Renal cortex interstitium (tissue), 11 donors: ENCODE measurements around the gene MRPL41. TPM values are rescaled to one million over a fixed set of nuclear protein-coding genes. Genes with fewer than 3 reads are reported as not detected.
"Not testable (repeated sequence)": the region's sequence is repeated elsewhere in the genome, so short reads cannot be mapped to it uniquely, and the experiment has no call there.

ENCODE experiments used
- DNase-seq, 11 donors: peaks; one replicate each; pipeline ENCODE4 v3.0.0-alpha.2; 2013; ENCODE audit warnings: low read depth in 9 of 11, low spot score in 4 of 11; ENCODE audit errors: extremely low read depth in 1 of 11
- polyA plus RNA-seq, 3 donors: library from polyadenylated mRNA; unstranded; fragments of 120-200 nt; gene quantifications; one replicate each; pipeline ENCODE4 v1.2.1, GENCODE V29; 2013; ENCODE audit not compliant: insufficient read length in 3 of 3

The MRPL41 gene
- polyA plus RNA-seq, 3 donors = 12.9 to 26.0 (median 24.0) TPM

DNA sequence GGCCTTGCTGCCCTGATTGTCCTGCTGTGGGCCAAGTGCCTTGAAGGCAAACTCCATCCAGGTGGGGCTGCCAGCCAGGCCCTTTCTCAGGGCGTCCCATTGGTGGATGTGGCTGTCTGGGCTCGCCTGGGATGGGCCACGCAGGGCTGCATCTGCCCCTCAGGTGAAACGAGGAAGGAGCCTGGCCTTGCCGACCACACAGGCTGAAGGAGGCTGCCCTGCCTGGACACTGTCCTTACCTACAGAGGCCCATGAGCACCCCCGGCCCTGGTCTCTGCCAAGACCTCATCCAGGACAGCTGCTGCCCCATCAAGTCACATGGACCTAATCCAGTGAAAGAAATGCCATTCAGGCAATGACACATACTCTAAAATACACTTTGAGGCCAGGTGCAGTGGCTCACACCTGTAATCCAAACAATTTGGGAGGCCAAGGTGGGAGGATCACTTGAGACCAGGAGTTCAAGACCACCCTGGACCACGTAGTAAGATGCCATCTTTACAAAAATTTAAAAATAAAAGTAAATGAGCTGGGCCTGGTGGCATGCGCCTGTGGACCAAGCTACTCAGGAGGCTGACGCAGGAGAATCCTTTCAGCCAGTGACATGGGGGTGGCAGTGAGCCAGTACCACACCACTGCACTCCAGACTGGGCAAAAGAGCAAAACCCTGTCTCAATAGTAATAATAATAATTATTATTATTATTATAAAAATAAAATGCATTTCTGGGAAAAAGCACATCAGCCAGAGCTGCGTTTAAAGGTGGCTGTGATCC lies 35.3 kb upstream of the MRPL41 start:
- no peak for DNase-seq

DNA sequence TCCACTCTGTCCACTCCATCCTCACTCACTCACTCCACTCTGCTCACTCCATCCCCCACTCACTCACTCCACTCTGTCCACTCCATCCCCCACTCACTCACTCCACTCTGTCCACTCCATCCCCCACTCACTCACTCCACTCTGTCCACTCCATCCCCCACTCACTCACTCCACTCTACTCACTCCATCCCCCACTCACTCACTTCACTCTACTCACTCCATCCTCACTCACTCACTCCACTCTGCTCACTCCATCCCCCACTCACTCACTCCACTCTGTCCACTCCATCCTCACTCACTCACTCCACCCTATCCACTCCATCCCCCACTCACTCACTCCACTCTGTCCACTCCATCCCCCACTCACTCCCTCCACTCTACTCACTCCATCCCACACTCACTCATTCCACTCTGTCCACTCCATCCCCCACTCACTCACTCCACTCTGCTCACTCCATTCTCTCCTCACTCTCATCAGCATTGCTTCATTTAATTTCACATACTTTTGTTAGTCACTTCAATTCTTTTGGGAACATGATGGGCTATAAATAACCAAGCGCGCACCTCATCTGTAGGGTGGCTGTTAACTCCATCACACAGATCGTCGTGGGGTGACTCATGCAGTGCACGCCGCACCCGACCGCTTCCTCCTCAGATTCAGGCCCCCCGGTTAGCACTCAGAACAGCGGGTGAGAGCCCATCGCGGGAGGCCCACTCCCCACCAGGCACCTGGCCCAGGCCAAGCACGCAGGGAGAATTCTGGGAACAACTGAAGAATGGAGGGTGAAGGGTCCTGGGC lies 32.8 kb upstream of the MRPL41 start:
- not testable (repeated sequence) for DNase-seq

DNA sequence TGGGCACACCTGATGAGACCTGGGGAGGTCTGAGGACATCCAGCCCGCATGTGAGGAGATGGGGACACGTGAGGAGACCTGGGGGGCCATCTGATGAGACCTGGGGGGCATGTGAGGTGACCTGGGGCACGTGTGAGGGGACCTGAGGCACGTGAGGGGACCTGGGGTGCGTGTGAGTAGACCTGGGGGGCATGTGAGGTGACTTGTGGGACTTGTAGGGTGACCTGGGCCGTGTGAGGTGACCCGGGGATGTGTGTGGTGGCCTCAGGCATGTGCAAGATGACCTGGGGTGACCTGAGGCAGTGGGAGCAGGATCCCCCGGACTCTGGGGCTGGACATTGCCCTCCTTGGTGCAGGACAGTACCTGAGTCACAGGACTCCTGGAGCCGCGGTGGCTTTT lies 32.1 kb upstream of the MRPL41 start:
- no peak for DNase-seq

DNA sequence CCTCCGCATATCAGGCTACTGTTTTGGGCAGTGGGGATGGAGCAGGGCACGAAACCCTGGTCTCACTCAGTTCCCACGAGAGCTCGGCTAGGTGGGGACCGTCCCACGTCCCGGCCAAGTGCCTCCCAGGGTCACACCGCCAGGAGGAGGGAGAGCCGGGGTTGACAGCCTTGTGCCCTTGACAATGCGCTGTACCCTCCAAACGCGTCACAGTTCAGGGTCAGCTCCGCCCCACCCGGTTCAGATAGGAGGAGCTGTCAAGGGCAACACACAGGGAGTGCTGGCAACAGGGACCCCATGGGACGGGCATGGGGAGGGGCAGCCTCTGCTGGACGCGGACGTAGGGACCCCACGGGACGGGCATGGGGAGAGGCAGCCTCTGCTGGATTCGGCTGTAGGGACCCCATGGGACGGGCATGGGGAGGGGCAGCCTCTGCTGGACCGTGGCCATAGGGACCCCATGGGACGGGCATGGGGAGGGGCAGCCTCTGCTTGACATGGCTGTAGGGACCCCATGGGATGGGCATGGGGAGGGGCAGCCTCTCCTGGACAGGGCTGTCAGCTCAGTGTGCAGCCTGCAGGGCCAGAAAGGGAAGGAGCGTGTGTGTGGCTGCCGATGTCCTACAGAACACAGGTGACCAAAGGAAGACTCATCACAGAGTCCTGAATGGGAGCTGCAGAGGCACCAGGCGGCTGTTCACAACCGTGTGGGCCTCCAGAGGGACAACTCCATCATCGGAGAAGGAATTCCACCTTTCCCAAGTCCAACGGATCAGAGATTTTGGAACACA lies 30.9 kb upstream of the MRPL41 start:
- no peak for DNase-seq

DNA sequence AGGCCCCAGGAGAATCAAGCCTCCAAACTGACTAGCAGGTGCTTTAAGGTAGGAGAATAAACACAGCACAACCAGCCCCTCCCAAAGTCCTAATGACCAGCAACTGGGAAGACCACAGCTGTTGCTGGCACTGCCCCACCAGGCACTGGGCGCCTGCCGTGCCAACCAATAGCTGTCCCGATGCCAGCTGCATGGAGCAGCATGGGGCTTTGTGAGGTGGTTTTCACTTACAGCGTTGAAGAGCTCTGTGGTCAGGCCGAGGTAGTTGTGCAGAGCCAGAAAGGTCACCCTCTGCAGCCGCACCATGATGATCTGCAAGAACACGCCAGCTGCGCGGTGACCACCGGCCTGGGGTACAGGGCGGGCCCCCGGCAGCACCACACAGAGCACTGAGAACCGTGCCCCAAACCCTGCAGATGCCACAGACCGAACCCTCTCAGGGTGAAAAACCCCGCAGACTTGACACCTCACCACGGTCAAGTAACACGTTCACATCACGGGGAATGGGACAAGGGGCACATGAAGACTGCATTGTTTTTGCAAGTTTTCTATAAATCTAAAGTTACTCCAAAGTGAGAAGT lies 30.2 kb upstream of the MRPL41 start:
- no peak for DNase-seq

DNA sequence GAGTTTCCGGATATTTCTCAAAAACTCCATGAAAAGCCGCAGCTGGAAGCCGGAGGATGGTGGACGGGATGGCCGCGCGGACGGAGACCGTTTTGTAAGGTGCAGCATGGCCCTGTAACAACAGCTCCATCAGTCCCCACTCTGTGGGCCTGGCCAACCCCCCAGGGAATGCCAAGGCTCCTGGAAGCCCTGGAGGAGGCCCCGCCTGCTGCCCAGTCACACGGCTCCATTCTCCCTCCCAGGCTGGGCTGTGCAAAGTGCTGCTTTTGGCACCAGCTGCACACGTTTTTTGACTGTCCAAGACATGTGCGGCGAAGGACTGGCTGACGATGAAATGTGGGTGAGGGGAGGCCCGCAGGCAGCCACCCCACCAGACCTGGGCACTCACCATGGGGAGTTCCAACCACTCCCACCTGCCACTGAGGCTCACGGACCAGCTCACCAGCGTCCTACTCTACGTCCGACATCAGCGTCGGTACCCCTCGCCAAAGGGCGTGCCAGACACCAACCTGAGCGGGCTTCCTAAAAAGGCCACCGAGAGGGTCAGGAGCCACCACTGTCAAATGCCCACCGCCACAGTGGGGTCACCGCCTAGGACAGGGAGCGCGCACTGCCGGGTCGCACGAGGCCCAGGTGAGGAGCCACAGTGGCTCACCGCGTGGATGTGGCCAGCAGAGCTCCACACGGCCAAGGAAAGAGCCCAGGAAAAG lies 28.8 kb upstream of the MRPL41 start:
- DNase-seq = no peak

DNA sequence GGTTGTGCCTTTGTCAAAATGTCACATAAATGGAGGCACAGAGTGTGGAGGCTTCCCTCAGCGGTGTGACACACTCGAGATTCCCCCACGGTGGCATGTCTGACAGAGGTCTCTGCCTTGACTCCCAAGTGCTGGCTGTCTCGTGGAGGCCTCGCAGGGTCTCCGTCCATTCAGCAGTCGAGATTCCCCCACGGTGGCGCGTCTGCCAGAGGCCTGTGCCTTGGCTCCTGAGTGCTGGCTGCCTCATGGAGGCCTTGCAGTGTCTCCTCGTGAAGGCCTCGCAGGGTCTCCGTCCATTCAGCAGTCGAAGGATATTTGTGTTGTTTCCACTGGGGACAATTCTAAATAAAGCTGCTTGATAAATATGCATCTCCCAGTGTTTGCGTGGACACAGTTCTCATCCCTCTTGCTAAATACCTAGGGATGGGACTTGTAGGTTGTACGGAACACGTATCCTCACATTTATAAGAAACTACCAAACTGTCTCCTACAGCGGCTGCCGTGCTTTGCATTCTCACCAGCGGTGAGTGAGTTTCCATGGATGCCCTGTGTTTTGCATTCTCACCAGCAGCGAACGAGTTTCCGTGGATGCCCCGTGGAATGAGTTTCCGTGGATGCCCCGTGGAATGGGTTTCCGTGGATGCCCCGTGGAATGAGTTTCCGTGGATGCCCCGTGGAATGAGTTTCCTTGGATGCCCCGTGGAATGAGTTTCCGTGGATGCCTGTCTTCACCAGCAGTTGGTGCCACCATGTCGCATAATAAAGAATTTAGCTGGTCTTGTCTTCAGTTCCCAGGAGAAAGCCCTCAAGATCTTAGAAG lies 27.3 kb upstream of the MRPL41 start:
- DNase-seq = no peak

DNA sequence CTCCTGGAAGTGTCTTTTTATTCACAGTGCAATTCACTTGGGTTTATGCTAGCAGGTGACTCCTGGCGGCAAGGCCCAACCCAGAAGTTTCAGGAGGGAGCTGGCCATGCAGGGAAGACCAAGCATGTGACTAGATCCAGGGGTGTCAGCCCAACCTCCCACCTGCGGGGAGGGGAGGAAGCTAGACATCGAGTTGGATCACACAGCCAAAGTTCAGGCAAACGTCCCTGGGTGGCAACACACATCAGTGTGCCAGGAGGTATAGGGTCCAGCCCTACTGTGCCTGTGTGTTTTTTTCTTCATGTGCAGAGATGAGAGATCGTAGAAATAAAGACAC lies 26.7 kb upstream of the MRPL41 start:
- DNase-seq = no peak

DNA sequence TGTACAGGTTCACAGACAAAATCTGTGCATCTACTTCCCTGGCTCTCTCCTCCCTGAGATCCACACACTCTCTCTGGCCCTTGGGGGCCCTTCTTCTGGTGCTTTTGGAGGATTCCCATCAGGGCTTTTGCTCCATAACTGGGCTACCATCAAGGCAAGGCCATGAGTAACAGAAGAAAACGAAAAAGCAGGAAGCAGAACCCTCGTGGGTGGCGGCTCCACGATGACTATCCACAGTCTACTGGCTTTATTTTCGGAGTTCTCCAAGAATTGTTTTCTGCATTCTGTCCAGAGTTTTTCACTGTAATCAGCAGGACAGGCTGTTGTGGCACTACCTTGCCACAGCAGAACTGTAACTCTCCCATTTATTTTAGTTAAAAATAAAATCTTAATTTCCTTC lies 21.3 kb upstream of the MRPL41 start:
- no peak for DNase-seq

DNA sequence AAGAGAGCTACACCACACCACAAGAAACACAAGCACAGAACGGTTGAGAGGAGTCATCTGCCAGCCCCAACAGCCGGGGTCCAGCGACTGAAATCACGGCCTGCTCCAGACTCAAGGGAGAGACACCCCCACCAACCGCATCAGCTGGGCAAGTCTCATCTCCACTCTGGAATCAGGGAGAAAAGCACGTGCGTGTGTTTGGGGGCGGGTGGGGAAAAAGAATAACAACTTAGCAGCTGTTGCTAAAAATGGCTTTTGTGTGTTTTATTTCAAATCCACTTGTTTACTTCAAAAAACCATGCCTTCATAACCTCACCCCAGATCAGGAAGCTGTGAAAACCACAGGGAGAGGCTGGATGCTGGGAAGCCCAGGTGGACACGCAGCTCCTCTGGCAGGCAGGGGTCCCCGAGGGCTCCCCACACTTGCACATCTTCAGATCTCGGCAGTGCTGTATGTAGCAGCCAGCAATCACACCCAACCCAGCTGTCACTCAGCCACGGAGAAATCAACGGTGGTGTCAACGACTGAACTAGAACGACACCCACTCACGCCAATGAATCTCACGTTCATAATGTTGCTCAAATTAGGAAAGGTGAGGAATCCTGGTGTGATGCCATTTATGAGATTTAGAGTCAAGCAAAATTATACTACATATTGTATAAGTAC lies 20.4 kb upstream of the MRPL41 start:
- DNase-seq = no peak

DNA sequence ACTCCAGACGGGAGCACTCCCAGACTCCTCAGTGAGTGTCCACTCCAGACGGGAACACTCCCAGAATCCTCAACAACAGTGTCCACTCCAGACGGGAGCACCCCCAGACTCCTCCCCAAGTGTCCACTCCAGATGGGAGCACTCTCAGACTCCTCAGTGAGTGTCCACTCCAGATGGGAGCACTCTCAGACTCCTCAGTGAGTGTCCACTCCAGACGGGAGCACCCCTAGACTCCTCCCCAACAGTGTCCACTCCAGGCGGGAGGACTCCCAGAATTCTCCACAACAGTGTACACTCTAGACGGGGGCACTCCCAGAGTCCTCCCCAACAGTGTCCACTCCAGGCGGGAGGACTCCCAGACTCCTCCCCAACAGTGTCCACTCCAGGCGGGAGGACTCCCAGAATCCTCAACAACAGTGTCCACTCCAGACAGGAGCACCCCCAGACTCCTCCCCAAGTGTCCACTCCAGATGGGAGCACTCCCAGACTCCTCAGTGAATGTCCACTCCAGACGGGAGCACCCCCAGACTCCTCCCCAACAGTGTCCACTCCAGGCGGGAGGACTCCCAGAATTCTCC lies 18.7 kb upstream of the MRPL41 start:
- not testable (repeated sequence) for DNase-seq

DNA sequence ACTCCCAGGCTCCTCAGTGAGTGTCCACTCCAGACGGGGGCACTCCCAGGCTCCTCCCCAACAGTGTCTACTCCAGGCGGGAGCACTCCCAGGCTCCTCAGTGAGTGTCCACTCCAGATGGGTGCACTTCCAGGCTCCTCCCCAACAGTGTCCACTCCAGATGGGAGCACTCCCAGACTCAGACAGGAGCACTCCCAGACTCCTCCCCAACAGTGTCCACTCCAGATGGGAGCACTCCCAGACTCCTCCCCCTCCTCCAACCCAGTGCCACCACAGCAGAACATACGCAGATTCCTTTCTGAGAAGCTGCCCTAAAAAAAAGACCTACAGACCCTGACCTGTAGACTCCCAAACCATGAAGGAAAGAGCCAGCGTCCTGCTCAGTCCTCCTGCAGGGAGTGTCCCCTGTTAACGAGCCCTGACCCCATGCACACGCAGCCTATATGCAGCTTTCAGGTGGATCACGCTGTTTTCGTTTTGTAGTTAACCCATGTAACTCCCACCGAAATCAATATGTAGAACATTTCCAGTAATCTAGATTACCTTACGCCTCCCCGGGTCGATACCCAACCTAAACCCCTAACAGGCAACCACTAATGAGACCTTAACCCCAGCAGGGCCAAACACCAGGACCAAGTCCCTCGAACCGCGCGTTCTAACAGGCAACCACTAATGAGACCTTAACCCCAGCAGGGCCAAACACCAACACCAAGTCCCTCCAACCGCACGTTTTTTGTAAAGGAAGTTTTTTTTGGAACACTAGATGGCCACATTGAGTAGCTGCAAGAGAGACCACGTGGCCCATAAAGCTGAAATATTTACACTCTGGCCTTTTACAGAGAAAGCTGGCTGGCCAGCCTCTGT lies 17.2 kb upstream of the MRPL41 start:
- peak in 7 of 11 donors; percentile 50 to 75 (median 63) for DNase-seq

DNA sequence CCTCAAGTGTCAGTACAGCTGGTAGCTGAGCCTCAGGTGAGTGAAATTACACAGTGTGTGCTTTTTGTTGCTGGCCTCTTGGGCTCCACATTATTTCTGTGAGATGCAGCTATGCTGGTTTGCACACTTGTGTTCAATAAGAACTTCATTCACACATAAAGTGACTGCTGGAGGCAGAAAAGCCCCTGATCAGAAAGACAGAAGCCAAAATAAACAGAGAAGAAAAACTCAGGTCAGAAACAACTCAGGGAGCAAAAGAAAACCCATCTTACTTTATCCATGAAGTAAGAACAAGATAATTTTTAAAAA lies 16.6 kb upstream of the MRPL41 start:
- DNase-seq = no peak

DNA sequence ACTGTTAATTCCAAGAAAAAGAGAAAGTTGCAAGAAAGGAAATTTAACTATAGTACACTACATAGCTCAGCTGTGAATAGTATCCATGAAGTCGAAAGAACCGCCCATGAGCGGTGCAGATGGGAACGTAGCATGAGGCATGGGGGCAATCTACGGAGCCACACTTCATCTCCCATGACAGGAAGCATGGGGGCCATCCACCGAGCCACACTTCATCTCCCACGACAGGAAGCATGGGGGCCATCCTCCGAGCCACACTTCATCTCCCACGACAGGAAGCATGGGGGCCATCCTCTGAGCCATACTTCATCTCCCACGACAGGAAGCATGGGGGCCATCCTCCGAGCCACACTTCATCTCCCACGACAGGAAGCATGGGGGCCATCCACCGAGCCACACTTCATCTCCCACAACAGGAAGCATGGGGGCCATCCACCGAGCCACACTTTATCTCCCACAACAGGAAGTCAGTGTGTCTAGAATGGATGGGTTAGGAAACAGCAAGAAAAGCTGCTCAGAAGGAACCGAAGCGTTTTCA lies 15.0 kb upstream of the MRPL41 start:
- not testable (repeated sequence) for DNase-seq

DNA sequence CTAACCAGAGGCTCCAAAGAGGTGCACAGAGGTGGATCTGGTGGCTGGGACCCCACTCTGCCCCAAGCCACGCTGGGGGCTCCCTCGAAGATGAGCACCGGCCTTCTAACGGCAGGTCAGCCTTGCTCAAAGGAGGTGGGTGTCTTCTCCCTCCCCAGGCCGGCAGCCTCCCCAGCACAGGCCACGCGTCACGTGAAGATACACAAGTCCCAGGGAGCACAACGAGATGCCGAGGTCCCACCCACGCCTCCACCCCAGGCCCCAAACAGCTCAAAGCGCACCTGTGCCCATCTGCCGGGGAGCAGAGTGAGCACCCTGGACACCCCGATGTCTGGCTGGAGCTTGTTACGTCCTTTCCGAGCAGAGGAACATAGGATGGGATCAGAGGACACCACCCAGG lies 13.6 kb upstream of the MRPL41 start:
- DNase-seq = no peak

DNA sequence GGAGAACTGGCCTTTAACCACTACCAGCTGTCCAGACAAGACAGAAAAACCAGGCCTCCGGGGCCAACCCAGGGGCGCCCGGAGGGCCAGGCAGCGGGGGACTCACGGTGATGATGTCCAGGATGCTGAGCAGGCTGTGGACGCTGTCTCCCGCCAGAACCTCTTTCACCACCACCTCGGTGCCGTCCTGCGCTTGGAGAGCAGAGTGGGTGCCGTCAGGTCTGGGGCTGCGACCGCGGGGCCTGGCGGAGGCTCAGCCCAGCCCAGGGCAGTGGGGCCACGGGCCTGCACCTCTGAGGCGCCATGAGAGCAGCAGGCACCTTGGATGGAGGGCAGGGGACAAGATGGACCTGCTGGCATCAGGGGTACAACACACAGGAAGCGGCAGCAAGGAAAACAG lies 11.1 kb upstream of the MRPL41 start:
- DNase-seq = no peak
